T-cell (primary cell): ENCODE results near the gene NKX1-2. TPM values are rescaled to one million over a fixed set of nuclear protein-coding genes. Genes with fewer than 3 reads are reported as not detected.

ENCODE experiments used
- ATAC-seq, 4 experiments: fragments of 200-7000 bp in 3 of 4; fragments of 150-1000 bp in 1 of 4; cut with Tn5 transposase; replicated peaks in 1 of 4; 1 replicate in 3 of 4; 2 replicates in 1 of 4; pipeline ENCODE4 v1.10.0; 2021; ENCODE audit warnings: moderate library complexity in 3 of 4, mild to moderate bottlenecking in 2 of 4, moderate number of reproducible peaks in 1 of 4
- CTCF ChIA-PET, 2 donors: fragments of 300-600 bp; sonication (Branson Sonifier 250); formaldehyde crosslinking; loops; one replicate each; lab custom pipeline; 2022; ENCODE audit warnings: antibody characterized with exemption in 2 of 2; lab: Charles Lee
- POLR2A ChIA-PET, 2 donors: fragments of 300-600 bp; sonication (Branson Sonifier 250); formaldehyde crosslinking; loops; one replicate each; lab custom pipeline; 2022; ENCODE audit warnings: antibody characterized with exemption in 2 of 2; lab: Charles Lee
- DNase-seq, 35 experiments: peaks; one replicate each; pipeline versions ENCODE4 v3.0.0 to v3.0.0-alpha.2; 2013 to 2023
- H3K27ac ChIP-seq: one replicate; pipeline ENCODE4 v1.5.1; 2013; ENCODE audit warnings: low read length
- H3K27me3 ChIP-seq, 2 experiments: replicated peaks in 1 of 2; 1 replicate in 1 of 2; 2 replicates in 1 of 2; pipeline versions ENCODE4 v1.6.1 to v1.7.0; 2013; ENCODE audit warnings: low read length in 1 of 2, mixed read lengths in 1 of 2; ENCODE audit not compliant: control insufficient read depth in 2 of 2, insufficient read depth in 2 of 2; ENCODE audit errors: extremely low read depth in 1 of 2
- H3K36me3 ChIP-seq, 2 donors: 1 replicate in 1 of 2; 2 replicates in 1 of 2; pipeline versions ENCODE4 v1.6.1 to v1.7.0; 2013; ENCODE audit warnings: low read length in 1 of 2; ENCODE audit not compliant: control insufficient read depth in 2 of 2, insufficient read depth in 1 of 2; ENCODE audit errors: extremely low read depth in 1 of 2
- H3K4me1 ChIP-seq, 2 experiments: 1 replicate in 1 of 2; 2 replicates in 1 of 2; pipeline versions ENCODE4 v1.6.1 to v1.7.0; 2013; ENCODE audit warnings: low read length in 2 of 2, mixed read lengths in 1 of 2; ENCODE audit not compliant: insufficient read depth in 2 of 2, control insufficient read depth in 1 of 2; ENCODE audit errors: extremely low read depth in 1 of 2
- H3K4me3 ChIP-seq, 2 donors: 1 replicate in 1 of 2; 2 replicates in 1 of 2; pipeline versions ENCODE4 v1.5.1 to v1.7.0; 2013; ENCODE audit warnings: mild to moderate bottlenecking in 2 of 2, low read length in 1 of 2, moderate library complexity in 1 of 2; ENCODE audit not compliant: control insufficient read depth in 1 of 2; ENCODE audit errors: extremely low read depth in 1 of 2
- H3K9me3 ChIP-seq: 2 replicates; pipeline ENCODE4 v1.7.0; 2013
- H3K27ac Mint-ChIP-seq, 2 donors: one replicate each; pipeline ENCODE4 v1.8.0; 2020 to 2021; ENCODE audit warnings: mild to moderate bottlenecking in 2 of 2, mixed read lengths in 2 of 2
- H3K27me3 Mint-ChIP-seq, 2 donors: one replicate each; pipeline ENCODE4 v1.8.0; 2021 to 2022; ENCODE audit warnings: mixed read lengths in 2 of 2
- H3K36me3 Mint-ChIP-seq: one replicate; pipeline ENCODE4 v1.8.0; 2021; ENCODE audit warnings: mixed read lengths
- H3K4me1 Mint-ChIP-seq, 3 donors: one replicate each; pipeline ENCODE4 v1.8.0; 2020 to 2022; ENCODE audit warnings: mixed read lengths in 3 of 3, mild to moderate bottlenecking in 1 of 3
- H3K4me3 Mint-ChIP-seq, 3 donors: one replicate each; pipeline ENCODE4 v1.8.0; 2020 to 2022; ENCODE audit warnings: mild to moderate bottlenecking in 3 of 3, mixed read lengths in 3 of 3, moderate library complexity in 3 of 3
- H3K9me3 Mint-ChIP-seq, 3 donors: one replicate each; pipeline ENCODE4 v1.8.0; 2020 to 2022; ENCODE audit warnings: mixed read lengths in 3 of 3
- WGBS: methylation state at CpG from one replicate; pipeline ENCODE4 v1.1.5; 2013; ENCODE audit warnings: missing lambda C conversion rate; ENCODE audit not compliant: insufficient coverage; 5-methylcytosine and 5-hydroxymethylcytosine counted together
- total RNA-seq, 35 experiments: library from RNA in 6 of 35; stranded (reverse) in 6 of 35; fragments of 120-200 nt in 1 of 35; gene quantifications; one replicate each; pipeline versions ENCODE4 v1.2.1 to v1.2.4 and lab custom pipeline; 2013 to 2026

Gene NKX1-2
- total RNA-seq, 5 donors from 2014 or later (not counting 1 experiment from before 2014, with no cell fraction given): 0.12 TPM; not detected in 4

GRCh38 chr10:124478515-124478914 is 28.7 kb upstream of the NKX1-2 start:
- Mint-ChIP-seq H3K36me3 (peaks cover 2% of the 10 kb centered on the region), H3K27ac (no peak overlapping the region), H3K27me3 (no peaks in the 10 kb centered on the region), H3K9me3 (no peaks in the 10 kb centered on the region), H3K4me3 (no peak overlapping the region), H3K4me1 (peaks cover 0 to 3% (median 2%) of the 10 kb centered on the region in 3 donors)
- peaks cover 0 to 2% of the 10 kb centered on the region in 2 donors for H3K36me3 ChIP-seq
- H3K4me1 ChIP-seq: no peaks in the 10 kb centered on the region
- POLR2A ChIA-PET: no interaction called here
- H3K4me3 ChIP-seq: no peak overlapping the region
- WGBS: 94% methylated on average over 12 of the region's 14 CpGs
- DNase-seq (no peak), ATAC-seq (no peak)
- CTCF ChIA-PET: interaction anchor here in 1 of 2 donors (0.6 kb wide), 1 partner anchor 1260 kb away, joined by 3 read pairs; no protein-coding TSS in a partner anchor
- H3K9me3 ChIP-seq: no peaks in the 10 kb centered on the region
- no peaks in the 10 kb centered on the region for H3K27me3 ChIP-seq
- no peak overlapping the region for H3K27ac ChIP-seq

DNA sequence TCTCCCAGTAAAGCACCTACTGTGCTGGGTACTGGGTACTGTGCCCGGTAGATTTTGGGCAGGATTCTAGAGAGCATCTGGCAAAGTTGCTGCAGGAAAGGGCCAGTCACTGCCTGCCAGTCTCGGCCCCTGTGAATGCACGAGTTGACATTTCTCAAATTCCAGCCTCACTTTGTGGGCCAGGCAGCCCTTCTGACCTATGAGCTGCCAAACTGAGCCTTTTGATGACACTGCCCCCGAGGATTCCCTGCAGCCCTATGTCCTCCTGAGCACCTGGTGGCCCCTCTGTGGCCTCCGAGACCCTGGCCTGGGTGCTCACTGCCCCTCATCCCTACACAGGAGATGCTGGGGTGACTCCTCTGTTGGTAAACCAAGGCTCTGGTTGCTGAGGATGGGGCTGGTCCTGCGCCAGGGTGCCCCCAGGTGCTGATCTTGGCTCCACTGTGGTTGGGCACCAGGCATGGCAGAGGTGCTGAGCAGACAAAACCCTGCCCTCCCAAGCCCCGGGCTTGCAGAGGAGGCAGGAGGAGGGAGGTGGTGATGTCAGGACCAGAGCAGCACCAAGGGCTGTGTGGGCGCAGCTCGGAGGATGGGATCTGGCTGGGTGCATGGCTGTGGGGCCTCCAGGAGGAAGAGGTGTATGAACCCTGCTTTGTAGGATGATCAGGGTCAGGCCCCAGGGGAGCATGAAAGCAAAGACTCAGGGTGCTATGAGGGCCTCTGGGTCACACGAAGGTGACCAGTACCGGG is 28.0 kb upstream of the NKX1-2 start:
- no peak overlapping the region for H3K27ac ChIP-seq
- Mint-ChIP-seq H3K9me3 (no peaks in the 10 kb centered on the region), H3K4me1 (peaks cover 0 to 3% (median 2%) of the 10 kb centered on the region in 3 donors), H3K27me3 (no peaks in the 10 kb centered on the region), H3K4me3 (no peak overlapping the region), H3K36me3 (no peaks in the 10 kb centered on the region), H3K27ac (no peak overlapping the region)
- peaks cover 0 to 2% of the 10 kb centered on the region in 2 donors for H3K36me3 ChIP-seq
- H3K9me3 ChIP-seq: no peaks in the 10 kb centered on the region
- ChIA-PET POLR2A (no interaction called here), CTCF (no interaction called here)
- H3K4me1 ChIP-seq: no peaks in the 10 kb centered on the region
- whole genome bisulfite sequencing: 82% methylated on average over 11 of the region's 11 CpGs
- DNase-seq: no peak
- ATAC-seq: no peak
- H3K27me3 ChIP-seq: no peaks in the 10 kb centered on the region
- no peak overlapping the region for H3K4me3 ChIP-seq

DNA sequence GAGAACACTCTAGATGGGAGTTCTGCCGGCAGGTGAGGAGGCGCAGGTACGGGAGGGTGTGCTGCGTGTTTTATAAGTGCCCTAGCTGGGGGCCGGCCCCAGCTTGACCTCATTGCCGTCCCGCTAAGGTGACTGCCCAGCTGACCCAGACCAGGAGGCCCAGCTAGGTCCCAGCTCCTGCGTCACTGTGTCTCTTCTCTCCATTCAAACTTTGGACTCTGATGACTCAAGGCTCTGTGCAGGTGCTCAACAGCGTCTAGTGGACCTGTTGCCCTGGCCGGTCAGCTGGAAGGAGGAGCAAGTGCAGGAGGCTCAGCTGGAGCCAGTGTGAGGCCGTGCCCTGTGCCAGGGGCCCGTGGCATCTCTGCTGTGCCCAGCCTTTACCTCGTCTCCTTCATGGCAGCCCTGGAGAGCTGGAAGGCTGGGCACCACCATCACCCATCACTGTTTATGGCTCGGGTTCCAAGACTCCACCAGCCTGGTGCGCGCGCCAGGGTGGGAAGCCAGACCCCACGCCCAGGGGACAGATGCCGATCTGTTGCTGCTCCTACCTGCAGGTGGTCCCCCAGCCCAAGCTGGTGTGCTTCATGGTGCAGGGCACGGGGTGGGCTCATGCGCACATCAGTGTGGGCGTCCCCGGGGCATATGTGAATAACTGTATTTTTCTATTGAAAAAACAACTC is 26.3 kb upstream of the NKX1-2 start:
- Histone ChIP-seq H3K27me3 (no peaks in the 10 kb centered on the region), H3K27ac (no peak overlapping the region), H3K9me3 (no peaks in the 10 kb centered on the region), H3K4me1 (no peaks in the 10 kb centered on the region), H3K36me3 (peaks cover 0 to 2% of the 10 kb centered on the region in 2 donors), H3K4me3 (no peak overlapping the region)
- CTCF ChIA-PET: no interaction called here
- POLR2A ChIA-PET: no interaction called here
- no peaks in the 10 kb centered on the region for H3K27me3 Mint-ChIP-seq
- H3K9me3 Mint-ChIP-seq: no peaks in the 10 kb centered on the region
- DNase-seq: no peak
- WGBS: 94% methylated on average over 19 of the region's 23 CpGs
- ATAC-seq: no peak
- no peaks in the 10 kb centered on the region for H3K36me3 Mint-ChIP-seq
- H3K4me1 Mint-ChIP-seq: peaks cover 0 to 3% (median 2%) of the 10 kb centered on the region in 3 donors
- H3K4me3 Mint-ChIP-seq: no peak overlapping the region
- no peak overlapping the region for H3K27ac Mint-ChIP-seq

DNA sequence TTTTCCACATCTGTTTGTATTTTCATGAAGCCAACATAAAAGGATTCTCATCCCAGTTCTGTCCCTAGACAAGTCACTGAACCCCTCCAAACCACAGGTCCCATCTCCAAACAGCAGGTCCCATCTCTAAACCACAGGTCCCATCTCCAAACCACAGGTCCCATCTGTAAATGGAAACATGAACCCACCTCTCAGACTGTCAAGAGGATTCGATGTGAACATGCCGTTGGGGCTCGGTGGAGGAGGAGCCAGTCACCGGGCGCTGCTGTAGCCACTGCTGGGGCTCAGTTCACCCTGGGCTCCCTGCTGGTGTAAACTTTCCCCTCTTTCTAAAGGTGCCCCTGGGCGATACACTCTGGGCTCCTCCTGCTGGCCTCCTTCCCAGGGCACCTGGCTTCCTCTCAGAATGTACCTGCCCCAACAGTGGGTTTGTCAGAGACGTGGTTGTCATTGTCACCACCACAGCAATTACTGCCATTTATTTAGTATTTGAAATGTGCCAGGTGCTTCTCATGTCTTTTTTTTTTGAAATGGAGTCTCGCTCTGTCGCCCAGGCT is 24.8 kb upstream of the NKX1-2 start:
- Histone ChIP-seq H3K36me3 (peaks cover 0 to 6% of the 10 kb centered on the region in 2 donors), H3K27ac (no peak overlapping the region), H3K27me3 (no peaks in the 10 kb centered on the region), H3K4me3 (no peak overlapping the region), H3K9me3 (no peaks in the 10 kb centered on the region), H3K4me1 (no peaks in the 10 kb centered on the region)
- no peaks in the 10 kb centered on the region for H3K9me3 Mint-ChIP-seq
- peaks cover 2 to 3% (median 2%) of the 10 kb centered on the region in 3 donors for H3K4me1 Mint-ChIP-seq
- no peaks in the 10 kb centered on the region for H3K36me3 Mint-ChIP-seq
- H3K4me3 Mint-ChIP-seq: no peak overlapping the region
- ChIA-PET CTCF (no interaction called here), POLR2A (interaction anchor here in 1 of 2 donors (0.6 kb wide), 1 partner anchor 11 kb away, joined by 3 read pairs; no protein-coding TSS in a partner anchor)
- whole genome bisulfite sequencing: 40% methylated on average over 6 of the region's 9 CpGs
- DNase-seq (no peak), ATAC-seq (no peak)
- no peaks in the 10 kb centered on the region for H3K27me3 Mint-ChIP-seq
- no peak overlapping the region for H3K27ac Mint-ChIP-seq

DNA sequence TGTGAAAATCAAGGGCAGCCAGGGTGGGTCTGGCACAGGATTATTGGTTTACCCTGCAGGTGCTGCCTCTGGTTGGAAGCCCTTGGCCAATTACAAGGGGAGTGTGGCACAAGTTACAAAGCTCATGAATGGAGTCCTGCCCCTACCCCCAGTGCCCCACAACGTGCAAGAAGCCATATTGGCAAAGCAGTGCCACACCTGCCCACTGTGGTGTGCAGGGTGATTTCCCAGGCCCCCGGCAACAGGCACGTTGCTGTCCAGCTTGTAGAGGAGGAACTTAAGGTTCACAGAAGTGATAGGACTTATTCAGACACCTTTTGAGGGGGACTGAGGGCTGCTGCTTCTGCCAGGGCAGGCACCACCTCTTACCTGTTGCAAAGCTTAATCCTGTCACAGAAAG is 23.2 kb upstream of the NKX1-2 start:
- Mint-ChIP-seq H3K36me3 (no peaks in the 10 kb centered on the region), H3K4me3 (no peak overlapping the region), H3K27ac (no peak overlapping the region), H3K9me3 (no peaks in the 10 kb centered on the region), H3K4me1 (peaks cover 3 to 7% (median 4%) of the 10 kb centered on the region in 3 donors), H3K27me3 (no peaks in the 10 kb centered on the region)
- ChIA-PET CTCF (interaction anchor here in 1 of 2 donors (0.6 kb wide), 1 partner anchor 153 kb away, joined by 10 read pairs; no protein-coding TSS in a partner anchor), POLR2A (no interaction called here)
- H3K4me3 ChIP-seq: no peak overlapping the region
- WGBS: no CpG with 5 or more reads among the region's 3 CpGs
- no peaks in the 10 kb centered on the region for H3K9me3 ChIP-seq
- ATAC-seq (no peak), DNase-seq (no peak)
- H3K27me3 ChIP-seq: no peaks in the 10 kb centered on the region
- no peak overlapping the region for H3K27ac ChIP-seq
- peaks cover 2 to 6% of the 10 kb centered on the region in 2 donors for H3K36me3 ChIP-seq
- H3K4me1 ChIP-seq: no peaks in the 10 kb centered on the region

GRCh38 chr10:124472071-124472470 is 22.2 kb upstream of the NKX1-2 start:
- Histone ChIP-seq H3K36me3 (peaks cover 2 to 6% of the 10 kb centered on the region in 2 donors), H3K4me1 (no peaks in the 10 kb centered on the region), H3K27ac (no peak overlapping the region), H3K9me3 (no peaks in the 10 kb centered on the region), H3K27me3 (no peaks in the 10 kb centered on the region), H3K4me3 (no peak overlapping the region)
- Mint-ChIP-seq H3K27me3 (no peaks in the 10 kb centered on the region), H3K27ac (no peak overlapping the region), H3K36me3 (no peaks in the 10 kb centered on the region), H3K4me1 (peaks cover 4 to 7% (median 5%) of the 10 kb centered on the region in 3 donors), H3K4me3 (no peak overlapping the region), H3K9me3 (no peaks in the 10 kb centered on the region)
- ChIA-PET POLR2A (interaction anchor here in 1 of 2 donors (0.7 kb wide), 1 partner anchor 113 kb away, joined by 6 read pairs; no protein-coding TSS in a partner anchor), CTCF (interaction anchor here in 1 of 2 donors (0.7 kb wide), 1 partner anchor 81 kb away, joined by 3 read pairs; no protein-coding TSS in a partner anchor)
- DNase-seq (no peak), ATAC-seq (no peak)
- WGBS: 94% methylated on average over 2 of the region's 6 CpGs
